ENCODE data around the gene OR6J1. TPM values are rescaled to one million over a fixed set of nuclear protein-coding genes. Genes with fewer than 3 reads are reported as not detected.

OR6J1 gene
- total and polyA plus RNA-seq, 2 of the 13 experiments (the other 11 are each of a cell fraction or from before 2014, with no cell fraction given), result not detected

DNA sequence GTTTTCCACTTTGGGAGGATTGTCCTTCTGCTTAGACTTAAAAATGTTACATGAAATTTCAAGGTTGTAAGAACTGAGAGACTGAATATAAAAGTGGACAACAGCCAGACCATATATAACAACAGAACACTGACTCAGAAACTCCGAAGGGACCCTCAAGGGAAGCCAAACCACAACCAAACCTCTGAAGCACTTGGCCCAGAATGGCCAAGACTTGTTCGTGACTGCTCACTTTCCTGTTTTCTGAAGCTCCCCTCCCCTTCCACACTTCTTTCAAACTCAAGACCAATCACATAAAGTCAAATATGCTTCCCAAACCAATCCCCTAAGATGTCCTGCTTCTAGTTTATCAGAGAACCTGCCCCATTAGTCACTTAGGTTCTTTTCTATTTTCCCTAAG is 13.7 kb downstream of the OR6J1 start:
- FAIRE-seq (no peak), DNase-seq (ENCODE audit: low spot score) (no peak), ATAC-seq (no peak)
- H4K20me1 ChIP-seq (ENCODE audit: insufficient read depth, low read length), result no peaks in the 10 kb centered on the region
- H3K9ac ChIP-seq (ENCODE audit: insufficient read depth, low read depth, low read length), result no peak overlapping the region
- POLR2A ChIA-PET, result no interaction called here
- CTCF ChIA-PET (ENCODE audit: low intra/inter-chr PET ratio, low total read pairs), result no interaction called here
- no peak overlapping the region for H3K4me3 ChIP-seq (replicated peaks in 1 of 3; ENCODE audit: insufficient read depth in 1 of 3, low read depth in 2 of 3, low read length in 3 of 3)
- no peaks in the 10 kb centered on the region for H3K36me3 ChIP-seq (replicated peaks in 1 of 2; ENCODE audit: control insufficient read depth in 1 of 2, insufficient read depth in 2 of 2, low read length in 2 of 2)
- no peaks in the 10 kb centered on the region for H3K9me3 ChIP-seq (ENCODE audit: low read length)
- TF ChIP-seq, protein P1, sequence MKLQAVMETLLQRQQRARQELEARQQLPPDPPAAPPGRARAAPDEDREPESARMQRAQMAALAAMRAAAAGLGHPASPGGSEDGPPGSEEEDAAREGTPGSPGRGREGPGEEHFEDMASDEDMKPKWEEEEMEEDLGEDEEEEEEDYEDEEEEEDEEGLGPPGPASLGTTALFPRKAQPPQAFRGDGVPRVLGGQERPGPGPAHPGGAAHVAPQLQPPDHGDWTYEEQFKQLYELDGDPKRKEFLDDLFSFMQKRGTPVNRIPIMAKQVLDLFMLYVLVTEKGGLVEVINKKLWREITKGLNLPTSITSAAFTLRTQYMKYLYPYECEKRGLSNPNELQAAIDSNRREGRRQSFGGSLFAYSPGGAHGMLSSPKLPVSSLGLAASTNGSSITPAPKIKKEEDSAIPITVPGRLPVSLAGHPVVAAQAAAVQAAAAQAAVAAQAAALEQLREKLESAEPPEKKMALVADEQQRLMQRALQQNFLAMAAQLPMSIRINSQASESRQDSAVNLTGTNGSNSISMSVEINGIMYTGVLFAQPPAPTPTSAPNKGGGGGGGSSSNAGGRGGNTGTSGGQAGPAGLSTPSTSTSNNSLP (IDR thresholded peaks at IDR 0.05; ENCODE audit: low read depth, low read length), result no peak
- no peak for TF ChIP-seq TAF1 (CRISPR knock-in tag; IDR thresholded peaks at IDR 0.05)
- TF ChIP-seq ZNF816 (CRISPR knock-in tag; IDR thresholded peaks at IDR 0.05; ENCODE audit: borderline replicate concordance), result no peak
- TF ChIP-seq ZNF12 (CRISPR knock-in tag; IDR thresholded peaks at IDR 0.05), result no peak
- TF ChIP-seq SP140L (CRISPR knock-in tag; IDR thresholded peaks at IDR 0.05; ENCODE audit: borderline replicate concordance), result no peak
- TF ChIP-seq ZNF766 (CRISPR knock-in tag; IDR thresholded peaks at IDR 0.05; ENCODE audit: borderline replicate concordance), result no peak
- no peak for TF ChIP-seq JUNB (CRISPR knock-in tag; IDR thresholded peaks at IDR 0.05; ENCODE audit: borderline replicate concordance)
- no peak for TF ChIP-seq RELA (CRISPR knock-in tag; IDR thresholded peaks at IDR 0.05)
- TF ChIP-seq DPF2 (CRISPR knock-in tag; IDR thresholded peaks at IDR 0.05; ENCODE audit: borderline replicate concordance, low read depth), result no peak
- TF ChIP-seq, protein P2, sequence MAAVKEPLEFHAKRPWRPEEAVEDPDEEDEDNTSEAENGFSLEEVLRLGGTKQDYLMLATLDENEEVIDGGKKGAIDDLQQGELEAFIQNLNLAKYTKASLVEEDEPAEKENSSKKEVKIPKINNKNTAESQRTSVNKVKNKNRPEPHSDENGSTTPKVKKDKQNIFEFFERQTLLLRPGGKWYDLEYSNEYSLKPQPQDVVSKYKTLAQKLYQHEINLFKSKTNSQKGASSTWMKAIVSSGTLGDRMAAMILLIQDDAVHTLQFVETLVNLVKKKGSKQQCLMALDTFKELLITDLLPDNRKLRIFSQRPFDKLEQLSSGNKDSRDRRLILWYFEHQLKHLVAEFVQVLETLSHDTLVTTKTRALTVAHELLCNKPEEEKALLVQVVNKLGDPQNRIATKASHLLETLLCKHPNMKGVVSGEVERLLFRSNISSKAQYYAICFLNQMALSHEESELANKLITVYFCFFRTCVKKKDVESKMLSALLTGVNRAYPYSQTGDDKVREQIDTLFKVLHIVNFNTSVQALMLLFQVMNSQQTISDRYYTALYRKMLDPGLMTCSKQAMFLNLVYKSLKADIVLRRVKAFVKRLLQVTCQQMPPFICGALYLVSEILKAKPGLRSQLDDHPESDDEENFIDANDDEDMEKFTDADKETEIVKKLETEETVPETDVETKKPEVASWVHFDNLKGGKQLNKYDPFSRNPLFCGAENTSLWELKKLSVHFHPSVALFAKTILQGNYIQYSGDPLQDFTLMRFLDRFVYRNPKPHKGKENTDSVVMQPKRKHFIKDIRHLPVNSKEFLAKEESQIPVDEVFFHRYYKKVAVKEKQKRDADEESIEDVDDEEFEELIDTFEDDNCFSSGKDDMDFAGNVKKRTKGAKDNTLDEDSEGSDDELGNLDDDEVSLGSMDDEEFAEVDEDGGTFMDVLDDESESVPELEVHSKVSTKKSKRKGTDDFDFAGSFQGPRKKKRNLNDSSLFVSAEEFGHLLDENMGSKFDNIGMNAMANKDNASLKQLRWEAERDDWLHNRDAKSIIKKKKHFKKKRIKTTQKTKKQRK (IDR thresholded peaks at IDR 0.05; ENCODE audit: low read length), result no peak
- no peak for TF ChIP-seq ZNF451 (CRISPR knock-in tag; IDR thresholded peaks at IDR 0.05)
- no peak for TF ChIP-seq ONECUT2 (CRISPR knock-in tag; IDR thresholded peaks at IDR 0.05)
- TF ChIP-seq PHF8 (CRISPR knock-in tag; IDR thresholded peaks at IDR 0.05), result no peak
- no peak for TF ChIP-seq ZNF331 (CRISPR knock-in tag; IDR thresholded peaks at IDR 0.05)
- no peak for TF ChIP-seq HCFC1 (IDR thresholded peaks at IDR 0.05; ENCODE audit: low read depth, low read length)
- no TSS peak for BruUV-seq (replicated peaks)
- peaks cover 9% of the 10 kb centered on the region for H3K4me1 ChIP-seq (ENCODE audit: insufficient read depth, low read length)
- no peak overlapping the region for H3K27ac ChIP-seq (ENCODE audit: extremely low read length, insufficient read depth, low read length)
- H3K27me3 ChIP-seq (ENCODE audit: control insufficient read depth in 1 of 2, insufficient read depth in 2 of 2, low read length in 2 of 2), result peaks cover 0 to 8% of the 10 kb centered on the region in 2 experiments; a peak in 2 of 5 replicates
- H3K79me2 ChIP-seq (ENCODE audit: insufficient read depth, low read length), result no peaks in the 10 kb centered on the region
- WGBS (ENCODE audit: low lambda C conversion rate), result 45% methylated on average over 2 of the region's 2 CpGs
- no peak overlapping the region for H2AFZ ChIP-seq (ENCODE audit: low read length)
- in situ Hi-C loops (cut with HindIII; ENCODE audit: extremely low pct_ligation_motif_present, low pct_unique_long_range_greater_than_20kb) (no loop called here), intact Hi-C loops (cut with micrococcal nuclease; ENCODE audit: unreplicated experiment) (no loop called here)
- H3K4me2 ChIP-seq (ENCODE audit: low read depth, low read length), result no peak overlapping the region
